ENCODE results near the gene HP. TPM values are rescaled to one million over a fixed set of nuclear protein-coding genes. Genes with fewer than 3 reads are reported as not detected.

The HP gene
- total RNA-seq, 1 experiment from 2014 or later = 10.0 TPM

DNA sequence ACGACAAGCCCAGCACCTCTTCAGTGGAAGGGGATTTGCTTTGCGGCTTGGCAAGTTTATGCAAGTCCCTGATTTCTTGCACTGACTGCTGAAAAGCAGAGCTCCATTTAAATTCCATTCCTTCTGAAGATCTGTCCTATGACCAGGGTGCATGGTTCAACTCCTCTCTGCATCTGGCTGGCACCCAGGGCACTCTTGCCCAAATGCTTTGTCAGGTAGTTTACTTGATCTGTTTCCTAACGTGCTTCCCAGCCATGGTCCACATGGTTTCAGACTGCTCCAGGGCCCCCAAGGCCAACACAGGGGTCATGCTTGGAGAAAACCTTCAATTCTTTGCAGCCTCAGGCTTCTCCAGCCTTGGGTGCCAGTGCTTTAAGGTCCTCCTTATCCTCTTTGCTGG, 11.2 kb upstream of the HP start (continued):
- TF ChIP-seq, protein P1, sequence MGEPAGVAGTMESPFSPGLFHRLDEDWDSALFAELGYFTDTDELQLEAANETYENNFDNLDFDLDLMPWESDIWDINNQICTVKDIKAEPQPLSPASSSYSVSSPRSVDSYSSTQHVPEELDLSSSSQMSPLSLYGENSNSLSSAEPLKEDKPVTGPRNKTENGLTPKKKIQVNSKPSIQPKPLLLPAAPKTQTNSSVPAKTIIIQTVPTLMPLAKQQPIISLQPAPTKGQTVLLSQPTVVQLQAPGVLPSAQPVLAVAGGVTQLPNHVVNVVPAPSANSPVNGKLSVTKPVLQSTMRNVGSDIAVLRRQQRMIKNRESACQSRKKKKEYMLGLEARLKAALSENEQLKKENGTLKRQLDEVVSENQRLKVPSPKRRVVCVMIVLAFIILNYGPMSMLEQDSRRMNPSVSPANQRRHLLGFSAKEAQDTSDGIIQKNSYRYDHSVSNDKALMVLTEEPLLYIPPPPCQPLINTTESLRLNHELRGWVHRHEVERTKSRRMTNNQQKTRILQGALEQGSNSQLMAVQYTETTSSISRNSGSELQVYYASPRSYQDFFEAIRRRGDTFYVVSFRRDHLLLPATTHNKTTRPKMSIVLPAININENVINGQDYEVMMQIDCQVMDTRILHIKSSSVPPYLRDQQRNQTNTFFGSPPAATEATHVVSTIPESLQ (CRISPR knock-in tag; IDR thresholded peaks at IDR 0.05) = no peak
- TF ChIP-seq ETV6 (CRISPR knock-in tag; IDR thresholded peaks at IDR 0.05) (no peak), PRRX2 (CRISPR knock-in tag; IDR thresholded peaks at IDR 0.05) (no peak)

DNA sequence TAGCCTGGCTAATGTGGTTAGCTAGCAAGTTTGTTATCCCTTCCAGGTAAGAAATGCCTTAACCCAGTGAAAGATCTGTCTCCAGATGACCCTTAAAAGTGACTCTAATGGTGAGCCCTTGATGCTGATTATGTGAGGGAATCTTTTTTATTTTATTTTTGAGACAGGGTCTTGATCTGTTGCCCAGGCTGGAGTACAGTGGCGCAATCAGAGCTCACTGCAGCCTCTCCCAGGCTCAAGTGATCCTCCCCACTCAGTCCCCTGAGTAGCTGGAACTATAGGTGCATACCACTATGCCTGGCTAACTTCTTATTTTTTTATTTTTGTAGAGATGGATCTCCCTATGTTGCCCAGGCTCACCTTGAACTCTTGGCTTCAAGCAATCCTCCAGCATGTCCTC, 10.8 kb upstream of the HP start:
- no peak for DNase-seq (ENCODE audit: low spot score)
- no peak for ATAC-seq
- Mint-ChIP-seq H3K4me3 (no peak overlapping the region), H3K27ac (no peak overlapping the region), H3K9me3 (peaks cover 3% of the 10 kb centered on the region; the same call in 1 of the 2 replicates), H3K4me1 (no peaks in the 10 kb centered on the region), H3K36me3 (no peaks in the 10 kb centered on the region), H3K27me3 (ENCODE audit: low read depth) (peaks cover 3% of the 10 kb centered on the region; the same call in 1 of the 2 replicates)
- CTCF ChIA-PET = no interaction called here
- POLR2A ChIA-PET = interaction anchor here (0.5 kb wide), 1 partner anchor 1012 kb away, joined by 3 read pairs; no protein-coding TSS in a partner anchor
- TF ChIP-seq, protein P2, sequence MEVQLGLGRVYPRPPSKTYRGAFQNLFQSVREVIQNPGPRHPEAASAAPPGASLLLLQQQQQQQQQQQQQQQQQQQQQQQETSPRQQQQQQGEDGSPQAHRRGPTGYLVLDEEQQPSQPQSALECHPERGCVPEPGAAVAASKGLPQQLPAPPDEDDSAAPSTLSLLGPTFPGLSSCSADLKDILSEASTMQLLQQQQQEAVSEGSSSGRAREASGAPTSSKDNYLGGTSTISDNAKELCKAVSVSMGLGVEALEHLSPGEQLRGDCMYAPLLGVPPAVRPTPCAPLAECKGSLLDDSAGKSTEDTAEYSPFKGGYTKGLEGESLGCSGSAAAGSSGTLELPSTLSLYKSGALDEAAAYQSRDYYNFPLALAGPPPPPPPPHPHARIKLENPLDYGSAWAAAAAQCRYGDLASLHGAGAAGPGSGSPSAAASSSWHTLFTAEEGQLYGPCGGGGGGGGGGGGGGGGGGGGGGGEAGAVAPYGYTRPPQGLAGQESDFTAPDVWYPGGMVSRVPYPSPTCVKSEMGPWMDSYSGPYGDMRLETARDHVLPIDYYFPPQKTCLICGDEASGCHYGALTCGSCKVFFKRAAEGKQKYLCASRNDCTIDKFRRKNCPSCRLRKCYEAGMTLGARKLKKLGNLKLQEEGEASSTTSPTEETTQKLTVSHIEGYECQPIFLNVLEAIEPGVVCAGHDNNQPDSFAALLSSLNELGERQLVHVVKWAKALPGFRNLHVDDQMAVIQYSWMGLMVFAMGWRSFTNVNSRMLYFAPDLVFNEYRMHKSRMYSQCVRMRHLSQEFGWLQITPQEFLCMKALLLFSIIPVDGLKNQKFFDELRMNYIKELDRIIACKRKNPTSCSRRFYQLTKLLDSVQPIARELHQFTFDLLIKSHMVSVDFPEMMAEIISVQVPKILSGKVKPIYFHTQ (CRISPR knock-in tag; IDR thresholded peaks at IDR 0.05) = no peak
- TF ChIP-seq FOXP1 (CRISPR knock-in tag; IDR thresholded peaks at IDR 0.05; ENCODE audit: borderline replicate concordance) (no peak), OVOL2 (CRISPR knock-in tag; IDR thresholded peaks at IDR 0.05; ENCODE audit: borderline replicate concordance) (no peak), ZNF232 (CRISPR knock-in tag; IDR thresholded peaks at IDR 0.05) (no peak), NFYB (CRISPR knock-in tag; conservative IDR thresholded peaks at IDR 0.05; ENCODE audit: low read depth) (no peak), GRHL2 (CRISPR knock-in tag; IDR thresholded peaks at IDR 0.05; ENCODE audit: insufficient replicate concordance, severe bottlenecking) (no peak), IRF2 (CRISPR knock-in tag; IDR thresholded peaks at IDR 0.05; ENCODE audit: borderline replicate concordance, low read depth) (no peak), CBFB (CRISPR knock-in tag; IDR thresholded peaks at IDR 0.05; ENCODE audit: low read depth) (no peak), JUN (CRISPR knock-in tag; IDR thresholded peaks at IDR 0.05) (no peak), ZNF671 (CRISPR knock-in tag; IDR thresholded peaks at IDR 0.05) (no peak)
- TF ChIP-seq, protein P3, sequence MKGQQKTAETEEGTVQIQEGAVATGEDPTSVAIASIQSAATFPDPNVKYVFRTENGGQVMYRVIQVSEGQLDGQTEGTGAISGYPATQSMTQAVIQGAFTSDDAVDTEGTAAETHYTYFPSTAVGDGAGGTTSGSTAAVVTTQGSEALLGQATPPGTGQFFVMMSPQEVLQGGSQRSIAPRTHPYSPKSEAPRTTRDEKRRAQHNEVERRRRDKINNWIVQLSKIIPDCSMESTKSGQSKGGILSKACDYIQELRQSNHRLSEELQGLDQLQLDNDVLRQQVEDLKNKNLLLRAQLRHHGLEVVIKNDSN (CRISPR knock-in tag; IDR thresholded peaks at IDR 0.05) = no peak
- TF ChIP-seq, protein P4, sequence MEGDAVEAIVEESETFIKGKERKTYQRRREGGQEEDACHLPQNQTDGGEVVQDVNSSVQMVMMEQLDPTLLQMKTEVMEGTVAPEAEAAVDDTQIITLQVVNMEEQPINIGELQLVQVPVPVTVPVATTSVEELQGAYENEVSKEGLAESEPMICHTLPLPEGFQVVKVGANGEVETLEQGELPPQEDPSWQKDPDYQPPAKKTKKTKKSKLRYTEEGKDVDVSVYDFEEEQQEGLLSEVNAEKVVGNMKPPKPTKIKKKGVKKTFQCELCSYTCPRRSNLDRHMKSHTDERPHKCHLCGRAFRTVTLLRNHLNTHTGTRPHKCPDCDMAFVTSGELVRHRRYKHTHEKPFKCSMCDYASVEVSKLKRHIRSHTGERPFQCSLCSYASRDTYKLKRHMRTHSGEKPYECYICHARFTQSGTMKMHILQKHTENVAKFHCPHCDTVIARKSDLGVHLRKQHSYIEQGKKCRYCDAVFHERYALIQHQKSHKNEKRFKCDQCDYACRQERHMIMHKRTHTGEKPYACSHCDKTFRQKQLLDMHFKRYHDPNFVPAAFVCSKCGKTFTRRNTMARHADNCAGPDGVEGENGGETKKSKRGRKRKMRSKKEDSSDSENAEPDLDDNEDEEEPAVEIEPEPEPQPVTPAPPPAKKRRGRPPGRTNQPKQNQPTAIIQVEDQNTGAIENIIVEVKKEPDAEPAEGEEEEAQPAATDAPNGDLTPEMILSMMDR (IDR thresholded peaks at IDR 0.05) = no peak
- TF ChIP-seq, protein P5, sequence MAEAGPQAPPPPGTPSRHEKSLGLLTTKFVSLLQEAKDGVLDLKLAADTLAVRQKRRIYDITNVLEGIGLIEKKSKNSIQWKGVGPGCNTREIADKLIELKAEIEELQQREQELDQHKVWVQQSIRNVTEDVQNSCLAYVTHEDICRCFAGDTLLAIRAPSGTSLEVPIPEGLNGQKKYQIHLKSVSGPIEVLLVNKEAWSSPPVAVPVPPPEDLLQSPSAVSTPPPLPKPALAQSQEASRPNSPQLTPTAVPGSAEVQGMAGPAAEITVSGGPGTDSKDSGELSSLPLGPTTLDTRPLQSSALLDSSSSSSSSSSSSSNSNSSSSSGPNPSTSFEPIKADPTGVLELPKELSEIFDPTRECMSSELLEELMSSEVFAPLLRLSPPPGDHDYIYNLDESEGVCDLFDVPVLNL (CRISPR knock-in tag; IDR thresholded peaks at IDR 0.05; ENCODE audit: borderline replicate concordance, low read depth) = no peak
- TF ChIP-seq, protein P6, sequence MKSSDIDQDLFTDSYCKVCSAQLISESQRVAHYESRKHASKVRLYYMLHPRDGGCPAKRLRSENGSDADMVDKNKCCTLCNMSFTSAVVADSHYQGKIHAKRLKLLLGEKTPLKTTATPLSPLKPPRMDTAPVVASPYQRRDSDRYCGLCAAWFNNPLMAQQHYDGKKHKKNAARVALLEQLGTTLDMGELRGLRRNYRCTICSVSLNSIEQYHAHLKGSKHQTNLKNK (CRISPR knock-in tag; IDR thresholded peaks at IDR 0.05) = no peak
